Hindlimb muscle (tissue), 1 donor: Measurements from ENCODE around the gene NCR3LG1. TPM values are rescaled to one million over a fixed set of nuclear protein-coding genes. Genes with fewer than 3 reads are reported as not detected.
A peak's percentile ranks its signal among the peaks of the same experiment; 100 is the strongest.

Experiments used
- DNase-seq: peaks from one replicate; pipeline ENCODE4 v3.0.0-alpha.2; 2013
- polyA plus RNA-seq: library from polyadenylated mRNA; unstranded; fragments of 120-200 nt; gene quantifications from one replicate; pipeline ENCODE4 v1.2.1, GENCODE V29; 2013; ENCODE audit not compliant: insufficient read length

Gene NCR3LG1, protein sequence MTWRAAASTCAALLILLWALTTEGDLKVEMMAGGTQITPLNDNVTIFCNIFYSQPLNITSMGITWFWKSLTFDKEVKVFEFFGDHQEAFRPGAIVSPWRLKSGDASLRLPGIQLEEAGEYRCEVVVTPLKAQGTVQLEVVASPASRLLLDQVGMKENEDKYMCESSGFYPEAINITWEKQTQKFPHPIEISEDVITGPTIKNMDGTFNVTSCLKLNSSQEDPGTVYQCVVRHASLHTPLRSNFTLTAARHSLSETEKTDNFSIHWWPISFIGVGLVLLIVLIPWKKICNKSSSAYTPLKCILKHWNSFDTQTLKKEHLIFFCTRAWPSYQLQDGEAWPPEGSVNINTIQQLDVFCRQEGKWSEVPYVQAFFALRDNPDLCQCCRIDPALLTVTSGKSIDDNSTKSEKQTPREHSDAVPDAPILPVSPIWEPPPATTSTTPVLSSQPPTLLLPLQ
- polyA plus RNA-seq: 0.28 TPM

DNA sequence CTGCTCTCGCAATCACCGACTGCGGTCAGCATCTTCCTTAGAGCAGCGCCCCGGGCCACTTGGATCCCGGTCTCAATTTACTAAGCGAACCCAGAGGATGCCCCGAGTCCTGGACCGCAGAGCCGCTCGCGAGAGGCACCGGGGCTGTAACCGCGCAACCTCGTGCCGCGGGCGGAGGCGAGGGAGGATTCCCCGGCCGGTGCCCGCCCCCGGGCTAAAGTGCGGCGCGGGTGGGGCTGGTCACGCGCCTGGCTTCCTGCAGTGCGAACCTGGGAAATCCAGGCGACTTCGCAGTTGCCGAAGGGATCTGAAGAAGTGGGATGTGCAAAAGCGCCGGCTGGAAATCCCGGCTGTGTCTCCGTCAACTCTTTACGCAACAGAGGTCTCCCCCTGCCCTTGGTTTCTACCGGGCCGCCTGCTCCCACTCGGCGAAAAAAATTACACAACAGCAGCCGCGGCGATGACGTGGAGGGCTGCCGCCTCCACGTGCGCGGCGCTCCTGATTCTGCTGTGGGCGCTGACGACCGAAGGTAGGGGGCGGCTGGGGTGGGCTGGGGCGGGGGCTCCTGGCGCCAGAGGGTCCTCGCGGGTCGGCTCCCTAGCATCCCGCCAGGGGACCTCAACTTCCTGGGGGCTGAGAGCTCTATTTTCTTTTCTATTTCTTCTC lies at the start of gene NCR3LG1:
Gene NCR3LG1 (plus strand): TSS at position 291 of the 667 bp plus-strand sequence. CDS start 170 bp downstream, at position 461.
- peak; percentile 47 for DNase-seq

DNA sequence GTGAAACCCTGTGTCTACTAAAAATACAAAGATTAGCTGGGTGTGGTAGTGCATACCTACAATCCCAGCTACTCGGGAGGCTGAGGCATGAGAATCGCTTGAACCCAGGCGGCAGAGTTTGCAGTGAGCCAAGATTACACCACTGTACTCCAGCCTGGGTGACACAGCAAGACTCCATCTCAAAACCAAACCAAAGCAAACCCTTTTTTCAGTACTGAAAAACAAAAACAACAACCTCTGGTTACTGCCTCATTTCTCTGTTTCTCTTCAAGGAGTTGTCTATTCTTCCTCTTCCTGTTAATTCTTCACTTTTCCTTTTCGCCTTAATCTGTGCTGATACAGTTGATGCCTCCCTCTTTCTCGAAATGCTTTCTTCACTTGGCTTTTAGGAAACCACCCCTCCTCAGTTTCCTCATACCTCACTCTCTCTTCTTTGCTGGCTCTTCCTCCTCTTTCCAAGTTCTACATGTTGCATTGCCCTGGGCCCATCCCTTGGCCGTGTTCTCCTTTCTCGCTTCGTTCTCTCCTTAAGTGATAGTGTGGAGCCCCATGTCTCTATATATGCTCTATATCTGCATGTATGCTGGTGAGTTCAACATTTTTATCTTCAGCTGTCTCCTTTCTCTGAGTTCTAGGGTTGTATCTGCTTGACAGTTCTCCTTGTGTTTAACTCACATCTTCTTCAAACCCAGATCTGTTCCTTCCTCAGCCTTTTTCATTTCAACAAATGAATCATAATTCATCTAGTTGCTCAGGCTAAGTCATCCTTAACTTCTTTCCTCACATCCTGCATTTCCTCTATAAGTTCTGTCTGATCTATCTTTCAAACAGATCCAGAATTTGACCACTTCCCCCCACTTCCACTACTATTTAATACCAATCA lies 38.0 kb upstream of the NCR3LG1 start:
- no peak for DNase-seq

DNA sequence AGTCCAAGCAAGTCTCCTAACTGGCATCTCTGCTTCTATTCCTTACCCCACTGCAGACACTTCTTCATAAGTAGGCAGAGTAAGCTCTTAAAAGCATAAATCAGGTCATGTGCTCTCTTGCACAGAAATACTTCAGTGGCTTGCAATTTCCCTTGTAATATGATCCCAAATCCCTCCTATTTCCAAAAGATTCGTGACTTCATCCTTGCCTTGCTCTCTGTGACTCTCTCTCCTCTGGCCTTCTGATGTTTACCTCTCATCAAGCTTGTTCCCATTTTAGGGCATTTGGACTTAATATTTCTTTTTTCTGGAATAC lies 37.4 kb upstream of the NCR3LG1 start:
- DNase-seq: no peak

DNA sequence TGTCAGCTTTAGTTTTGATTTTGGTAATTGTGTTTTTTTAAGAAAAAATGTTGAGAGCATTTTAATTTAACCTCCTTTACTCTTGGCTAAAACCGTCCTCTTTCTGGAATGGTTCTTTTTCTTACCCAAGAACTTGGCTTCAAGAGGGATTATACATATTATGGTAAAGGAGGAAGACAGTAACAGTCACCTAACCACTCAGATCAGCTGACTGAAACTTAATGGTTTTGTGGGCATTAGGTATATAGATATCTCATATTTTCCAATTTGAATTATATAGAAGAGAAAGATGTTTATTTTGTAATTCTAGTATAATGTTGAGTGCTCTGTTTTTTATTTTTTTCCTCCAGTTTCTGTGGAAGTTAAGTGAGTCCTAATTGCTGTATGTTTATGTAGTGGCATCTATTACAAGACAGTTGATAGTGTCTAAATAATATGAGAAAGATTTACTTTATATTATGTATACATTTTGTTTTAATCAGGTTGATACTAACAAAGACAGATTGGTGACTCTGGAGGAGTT lies 36.6 kb upstream of the NCR3LG1 start:
- DNase-seq: no peak

DNA sequence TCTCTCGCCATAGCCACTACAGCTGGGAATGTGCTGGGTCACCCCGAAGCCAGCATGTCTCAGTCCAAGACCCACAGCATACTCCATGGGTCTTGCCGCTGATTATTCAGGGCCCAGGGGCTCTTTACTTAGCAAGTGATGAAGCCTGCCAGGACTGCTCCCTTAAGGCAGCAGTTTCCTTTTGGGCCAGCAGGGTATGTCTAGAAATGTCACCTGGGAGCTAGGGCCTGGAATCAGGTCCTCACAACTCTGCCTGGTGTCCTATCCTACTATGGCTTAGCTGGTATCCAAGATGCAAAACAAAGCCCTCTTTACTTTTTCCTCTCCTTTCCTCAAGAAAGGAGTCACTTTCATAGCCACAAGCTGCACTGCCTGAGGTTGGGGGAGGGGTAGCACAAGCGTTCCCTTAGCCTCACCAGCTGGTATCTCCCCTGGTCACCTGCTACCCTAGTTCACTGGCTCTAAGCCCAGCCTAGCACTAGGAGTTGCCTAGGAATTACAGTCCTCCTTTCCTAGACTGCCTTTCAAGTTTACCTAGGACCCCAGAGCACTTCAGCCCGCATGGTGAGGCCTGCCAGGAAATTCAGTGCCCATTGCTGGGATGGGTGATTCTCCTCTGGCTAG lies 22.6 kb upstream of the NCR3LG1 start:
- DNase-seq: no peak

DNA sequence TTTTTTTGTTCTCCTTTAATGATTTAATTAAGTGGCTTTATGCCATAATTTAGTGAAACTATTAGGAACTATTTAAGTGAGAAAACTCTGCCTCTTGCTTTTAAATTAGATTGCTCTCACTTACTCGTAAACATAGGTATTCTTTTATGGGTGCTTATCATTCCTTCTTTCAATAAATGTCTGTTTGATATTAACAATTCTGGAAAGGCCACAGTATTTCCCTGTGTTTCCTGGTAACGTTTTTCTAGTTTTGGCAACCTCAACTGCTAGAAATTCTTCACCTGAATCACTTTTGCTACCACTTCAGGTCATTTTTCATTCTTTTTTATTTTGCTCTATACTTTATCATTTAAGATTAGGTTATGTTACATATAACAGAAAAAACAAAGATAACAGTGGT lies 19.9 kb upstream of the NCR3LG1 start:
- DNase-seq: no peak

DNA sequence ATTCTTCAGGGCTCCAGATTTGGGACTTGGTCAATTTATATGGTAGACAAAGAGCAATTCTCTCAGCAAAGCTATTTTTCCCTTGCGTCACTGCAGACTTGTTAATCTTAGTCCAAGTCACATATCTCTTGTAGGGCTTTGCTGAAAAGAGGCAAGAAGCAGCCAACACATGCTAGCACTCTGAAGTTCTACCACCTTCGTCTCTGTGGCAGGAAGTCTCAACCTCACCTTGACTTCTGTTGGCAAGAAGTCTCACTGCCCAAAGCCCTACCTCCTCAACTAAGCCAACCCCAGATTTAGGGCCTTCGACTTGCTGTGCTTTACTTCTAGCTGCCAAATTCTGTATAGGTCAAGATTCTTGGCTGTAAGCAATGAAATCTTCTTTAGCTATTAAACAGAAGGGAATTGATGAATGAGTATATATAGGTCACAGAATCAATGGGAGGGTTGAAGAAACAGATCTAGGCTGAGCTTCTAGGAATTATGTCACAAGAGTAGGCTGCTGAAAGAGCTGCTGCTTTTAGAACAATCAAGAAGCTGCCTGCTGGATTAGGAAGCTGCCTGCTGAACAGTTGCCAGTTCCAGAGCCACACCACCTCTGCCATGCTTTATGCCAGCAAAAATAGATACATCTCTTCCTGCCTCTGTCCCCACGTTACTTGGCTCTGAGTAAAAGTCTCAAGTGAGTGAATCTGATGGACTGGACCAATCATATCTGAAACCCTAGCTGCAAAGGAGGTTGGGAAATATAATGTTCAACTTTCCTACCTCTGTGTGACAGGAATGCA lies 17.6 kb upstream of the NCR3LG1 start:
- no peak for DNase-seq

DNA sequence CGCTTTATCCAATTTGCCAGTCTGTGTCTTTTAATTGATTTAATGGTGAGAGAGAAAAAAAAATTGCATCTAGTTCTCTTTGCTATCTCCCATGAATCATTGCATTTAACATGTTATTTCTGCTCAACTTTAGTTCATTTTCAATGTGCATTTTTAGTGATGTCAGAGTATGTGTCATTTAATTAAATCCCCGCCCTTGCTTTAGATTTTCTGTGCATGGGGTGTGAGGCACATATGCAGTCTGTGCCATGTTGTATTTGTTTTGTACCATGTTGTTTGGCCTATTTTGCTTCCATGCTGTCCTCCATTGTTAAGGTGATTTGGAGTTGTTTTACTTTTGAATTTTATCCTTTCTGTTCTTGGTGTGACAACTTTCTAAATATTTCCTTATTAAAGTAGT lies 8.3 kb upstream of the NCR3LG1 start:
- DNase-seq: no peak

DNA sequence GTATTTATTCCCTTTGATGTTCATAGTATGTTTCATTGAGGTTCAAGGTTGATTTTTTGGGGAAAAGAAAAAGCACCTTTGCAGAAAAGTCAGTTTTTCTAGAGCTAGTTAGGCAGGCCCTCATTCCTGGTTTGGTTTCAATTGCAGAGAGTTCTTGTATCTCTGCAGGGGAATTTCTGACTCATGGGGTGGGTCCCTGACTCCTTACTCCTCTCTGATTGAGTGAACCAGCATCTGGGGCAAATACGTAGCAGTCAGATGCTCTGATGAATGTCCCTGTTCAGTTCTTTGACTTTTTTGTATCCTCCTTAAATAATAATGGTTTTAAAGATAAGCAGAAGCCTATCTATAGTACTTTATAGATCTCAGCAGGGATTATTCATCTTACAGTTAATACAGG lies 7.7 kb upstream of the NCR3LG1 start:
- DNase-seq: no peak

DNA sequence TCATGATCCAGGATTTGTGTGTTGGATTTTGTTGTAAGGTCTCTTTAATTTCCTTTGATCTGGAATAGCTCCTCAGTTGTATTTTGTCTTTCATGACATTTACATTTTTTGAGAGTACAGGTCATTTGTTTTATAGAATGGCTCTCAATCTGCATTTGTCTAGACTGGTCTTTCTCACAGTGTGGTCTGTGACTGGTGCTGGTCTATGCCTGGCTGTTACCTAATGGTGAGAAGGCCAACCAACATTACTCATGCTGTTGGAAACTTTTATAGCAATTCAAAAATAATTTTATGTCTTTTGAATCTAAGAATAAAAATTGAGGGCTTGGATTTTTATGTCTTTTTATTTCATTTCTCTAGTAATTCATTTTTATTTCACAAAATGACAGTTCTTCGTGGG lies 3.9 kb upstream of the NCR3LG1 start:
- no peak for DNase-seq

DNA sequence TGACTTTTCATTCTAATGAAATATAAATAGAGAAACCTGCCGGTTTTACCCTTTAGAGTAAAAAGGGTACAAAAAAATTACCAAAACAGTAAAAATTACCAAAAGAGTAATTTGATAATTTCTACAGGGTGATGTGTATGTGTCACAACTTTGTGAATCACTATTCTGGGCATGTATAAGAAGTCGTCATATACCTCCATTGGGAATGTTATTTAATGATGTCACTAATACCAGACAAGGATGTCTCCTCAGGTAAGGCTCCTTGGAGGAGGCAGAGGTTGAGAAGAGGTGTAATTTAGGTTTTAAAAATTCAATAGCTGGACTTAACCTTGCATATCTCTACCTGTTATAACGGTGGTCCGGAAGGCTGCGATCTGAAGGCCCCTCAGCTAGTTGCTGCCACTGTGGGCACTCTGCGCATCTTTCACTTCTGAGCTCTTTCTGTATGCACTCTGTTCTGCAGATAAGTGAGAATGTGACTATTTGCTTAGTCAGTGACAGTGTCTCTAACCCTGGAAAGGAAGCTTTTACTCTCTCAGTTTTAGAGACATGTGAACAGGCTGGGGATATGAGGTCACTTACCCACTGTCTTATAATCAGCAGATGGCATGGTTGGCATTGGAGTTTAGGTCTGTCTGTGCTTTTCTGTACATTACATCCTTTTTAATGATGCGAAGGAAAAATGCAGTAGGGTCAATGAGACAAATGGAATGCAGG lies 987 bp upstream of the NCR3LG1 start:
- no peak for DNase-seq

DNA sequence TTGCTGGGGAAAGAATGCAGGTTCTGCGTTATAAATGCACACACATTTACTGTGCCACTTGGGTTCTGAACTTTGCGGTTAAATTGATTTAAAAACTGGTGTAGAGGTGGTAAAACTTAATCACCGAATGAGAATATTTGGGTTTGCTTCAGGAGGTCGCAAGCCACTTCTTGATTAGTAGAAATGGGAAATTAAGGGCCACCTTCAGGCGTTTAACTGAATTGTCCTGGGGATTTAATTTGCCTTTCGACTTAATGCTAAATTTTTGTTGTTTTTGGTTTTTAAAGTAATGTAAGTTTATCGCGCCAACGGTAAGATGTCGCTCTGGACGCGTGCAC lies 459 bp upstream of the NCR3LG1 start:
- DNase-seq: no peak

DNA sequence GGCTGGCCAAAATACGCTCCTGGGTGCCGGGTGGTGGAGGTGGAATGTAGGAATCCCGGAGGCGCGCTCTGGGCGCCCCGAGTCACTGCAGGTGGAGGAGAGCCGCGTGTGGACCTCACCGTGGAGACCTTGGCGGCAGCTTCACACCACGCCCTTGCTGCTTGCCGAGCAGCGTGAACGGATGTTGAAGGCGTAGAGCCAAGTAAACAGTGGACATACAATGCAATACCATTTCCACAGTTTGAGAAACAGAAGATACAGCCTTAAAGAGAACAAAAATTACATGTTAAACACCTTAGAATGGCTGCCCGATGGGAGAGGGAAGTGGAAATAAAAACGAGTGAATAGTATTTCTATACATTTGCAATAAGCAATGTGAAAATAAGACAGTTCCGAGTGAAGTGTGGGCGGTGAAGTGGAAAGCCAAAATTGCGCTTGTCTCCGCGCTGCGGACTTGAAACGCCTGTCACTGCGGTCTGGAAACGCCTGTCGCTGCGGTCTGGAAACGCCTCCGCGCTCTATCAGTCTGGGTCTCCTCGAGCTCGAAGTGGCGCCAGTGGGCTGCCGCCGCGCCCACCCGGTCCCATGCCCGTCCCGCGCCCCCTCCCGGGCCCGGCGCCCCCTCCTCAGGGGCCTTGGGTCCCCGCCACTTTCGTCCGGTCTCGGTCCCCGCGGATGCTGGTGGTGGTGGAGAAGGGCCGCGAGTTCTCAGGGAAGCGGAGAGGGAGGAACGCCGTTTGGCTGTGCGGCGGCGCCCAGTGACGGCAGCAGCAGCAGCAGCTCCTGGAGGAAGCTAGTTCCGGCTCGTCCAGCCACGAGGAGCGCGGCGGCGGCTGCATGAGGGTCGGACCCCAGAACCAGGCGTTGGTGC lies 1.6 kb downstream of the NCR3LG1 start:
- peak; percentile 61 for DNase-seq

DNA sequence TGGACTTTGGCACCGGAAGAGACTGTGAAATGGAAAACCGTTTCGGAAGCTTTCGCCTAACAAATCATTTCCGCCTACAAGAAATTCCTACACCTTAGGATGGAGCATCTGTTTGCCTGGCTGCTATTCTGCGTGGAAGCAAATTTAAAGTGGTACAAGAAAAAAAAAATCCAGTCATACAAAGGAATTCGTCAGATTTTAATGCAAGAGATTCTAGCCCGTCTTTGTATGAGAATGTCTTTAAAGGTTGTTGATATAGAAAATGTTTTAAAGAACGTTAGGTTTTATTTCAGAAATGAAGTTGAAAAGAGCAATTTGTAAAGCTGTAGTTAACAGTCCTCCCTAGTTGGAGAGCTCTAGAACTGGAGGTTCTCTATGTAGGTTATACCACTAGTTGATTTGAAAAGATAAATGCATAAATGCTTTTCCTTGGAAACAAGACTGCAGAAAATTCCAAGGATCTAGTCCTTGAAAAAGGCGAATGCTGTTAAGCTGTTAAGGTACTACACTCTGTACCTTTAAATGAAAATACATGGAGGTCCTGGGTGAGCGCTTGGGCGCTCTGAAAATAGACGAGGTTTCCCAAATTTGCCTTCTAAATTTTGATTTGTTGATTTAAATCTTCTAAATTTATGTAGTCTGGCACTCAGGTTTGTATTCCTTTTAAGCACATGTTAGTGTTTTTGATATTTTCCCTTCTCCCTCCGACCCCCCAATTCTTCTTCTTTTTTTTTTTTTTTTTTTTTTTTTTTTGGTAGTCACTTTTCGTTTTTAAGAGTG lies 2.4 kb downstream of the NCR3LG1 start:
- DNase-seq: no peak

DNA sequence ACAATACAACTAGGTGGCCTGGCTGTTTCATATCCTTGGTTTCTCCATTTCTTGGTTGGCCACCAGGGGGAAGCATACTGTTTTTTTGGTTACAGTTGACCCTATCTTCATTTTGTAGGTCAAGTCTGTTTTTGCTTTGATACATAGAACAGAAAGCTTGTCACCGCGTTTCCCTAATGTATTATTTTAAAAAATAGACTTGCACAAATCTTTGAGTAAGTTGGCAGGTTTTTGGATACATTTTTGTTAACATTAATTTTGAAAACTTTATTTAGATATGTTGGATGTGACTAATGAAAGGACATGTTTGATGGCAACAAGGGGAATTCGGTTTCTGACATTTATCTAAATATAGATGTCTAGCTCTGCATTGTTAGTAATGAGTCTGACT lies 3.0 kb downstream of the NCR3LG1 start:
- peak; percentile 47 for DNase-seq

DNA sequence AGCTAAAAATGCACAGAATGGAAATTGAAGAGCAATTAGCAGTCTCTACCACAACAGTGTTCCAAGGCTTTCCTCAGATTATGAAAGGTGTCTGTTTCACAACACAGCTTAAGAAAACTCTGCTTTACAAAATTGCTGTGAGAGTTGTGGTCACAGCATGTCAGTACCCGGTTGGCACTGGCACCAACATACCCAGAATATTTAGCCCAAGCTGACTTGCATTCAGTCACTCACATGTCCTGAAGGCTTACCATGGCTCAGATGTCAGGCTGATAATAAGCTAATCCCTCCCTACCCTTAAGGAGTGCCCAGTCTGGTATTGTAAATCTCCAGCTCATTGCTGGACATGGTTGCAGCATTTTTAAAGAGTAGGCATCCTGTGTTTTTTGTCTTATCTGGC lies 14.9 kb downstream of the NCR3LG1 start:
- DNase-seq: no peak

DNA sequence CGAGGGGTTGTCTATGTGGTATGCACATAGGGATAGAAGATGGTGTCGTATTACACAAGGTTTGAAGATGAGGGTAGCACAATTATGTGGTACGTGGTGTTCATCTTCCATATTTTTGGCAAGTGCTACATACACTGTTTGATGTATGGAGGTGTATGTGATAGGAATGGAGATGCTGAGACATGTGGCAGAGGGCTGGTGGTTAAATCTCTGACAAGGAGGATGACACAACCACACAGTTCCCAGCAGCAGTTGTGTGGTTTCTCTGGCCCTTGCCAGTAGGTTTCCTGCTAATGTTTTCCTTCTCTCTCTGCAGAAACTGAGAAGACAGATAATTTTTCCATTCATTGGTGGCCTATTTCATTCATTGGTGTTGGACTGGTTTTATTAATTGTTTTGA lies 17.0 kb downstream of the NCR3LG1 start:
- DNase-seq: no peak

DNA sequence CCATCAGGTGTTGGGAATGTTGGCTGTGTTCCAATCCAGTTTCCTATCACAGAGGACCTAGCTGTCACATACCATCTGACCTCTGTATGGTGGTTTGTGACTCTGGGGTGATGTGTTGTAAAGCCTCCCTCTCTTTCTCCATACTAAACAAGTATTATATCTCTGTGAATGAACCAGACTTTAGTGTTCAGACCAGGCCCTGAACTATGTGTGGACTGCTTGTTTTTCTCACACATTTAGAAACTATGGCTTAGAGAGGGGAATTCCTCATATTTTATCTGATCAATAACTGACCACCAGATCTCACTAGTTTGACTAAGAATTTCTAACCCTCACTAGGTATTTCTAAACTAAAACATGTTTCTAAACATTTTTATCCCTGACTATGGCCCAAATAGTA lies 17.5 kb downstream of the NCR3LG1 start:
- DNase-seq: no peak

DNA sequence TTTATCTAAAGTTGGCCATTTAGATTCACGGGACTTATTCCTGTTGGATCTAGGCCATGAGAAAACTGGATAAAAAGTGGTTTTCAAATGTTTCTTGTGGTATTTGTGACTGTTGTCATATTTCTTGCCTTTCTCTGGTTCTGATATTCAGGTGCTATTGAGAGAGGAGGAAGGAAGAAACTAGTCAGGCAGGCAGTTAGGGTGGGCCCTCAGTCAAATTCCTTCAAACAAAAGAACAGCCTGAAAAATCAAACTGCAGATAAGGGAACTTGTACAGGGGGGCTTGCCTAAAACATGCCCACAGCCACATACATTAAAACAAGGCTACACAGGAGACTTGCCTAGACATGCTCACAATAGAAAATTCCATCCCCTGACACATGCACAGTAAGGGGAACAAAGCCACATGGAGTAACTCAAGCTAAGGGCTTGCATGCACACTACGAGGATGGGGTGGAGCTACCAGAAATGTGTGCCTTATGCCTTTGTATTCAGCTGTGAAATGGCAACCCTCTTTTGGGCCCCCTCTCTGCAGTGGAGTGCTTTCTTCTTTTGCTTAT lies 18.2 kb downstream of the NCR3LG1 start:
- DNase-seq: no peak
